A673 (cell line): ENCODE data around the gene DRD1. TPM values are rescaled to one million over a fixed set of nuclear protein-coding genes. Genes with fewer than 3 reads are reported as not detected.

Source experiments
- BruUV-seq: library from RNA; stranded (reverse); fragments of 400-500 nt; replicated peaks from 2 replicates; lab custom pipeline; 2021; lab: Mats Ljungman, UMichigan
- CTCF ChIA-PET: fragments of 300-600 bp; sonication (Branson Sonifier 250); formaldehyde crosslinking; loops from one replicate; lab custom pipeline; 2022; ENCODE audit warnings: antibody characterized with exemption; lab: Charles Lee
- POLR2A ChIA-PET: fragments of 300-600 bp; sonication (Branson Sonifier 250); formaldehyde crosslinking; loops from one replicate; lab custom pipeline; 2022; ENCODE audit warnings: antibody characterized with exemption; ENCODE audit not compliant: low non-redundant PET; lab: Charles Lee
- DNase-seq: peaks from one replicate; pipeline ENCODE4 v3.0.0-alpha.2; 2015; ENCODE audit warnings: low spot score
- H3K27ac ChIP-seq: fragments of 200-600 bp; sonication (generic); 2 replicates; pipeline ENCODE4 v1.5.1; 2016; ENCODE audit warnings: mixed run types, low read depth, mild to moderate bottlenecking, mixed read lengths, antibody characterized with exemption, low read length; ENCODE audit not compliant: poor library complexity, severe bottlenecking
- H3K27me3 ChIP-seq: fragments of 200-600 bp; sonication (generic); replicated peaks from 2 replicates; pipeline ENCODE4 v1.6.1; 2017; ENCODE audit warnings: mixed run types, low read depth, mild to moderate bottlenecking, mixed read lengths, antibody characterized with exemption, low read length; ENCODE audit not compliant: insufficient read depth, poor library complexity
- H3K36me3 ChIP-seq: fragments of 200-600 bp; sonication (generic); 2 replicates; pipeline ENCODE4 v1.6.1; 2016; ENCODE audit warnings: mixed run types, mild to moderate bottlenecking, mixed read lengths, antibody characterized with exemption, low read length; ENCODE audit not compliant: insufficient read depth, poor library complexity, severe bottlenecking
- H3K4me1 ChIP-seq: fragments of 200-600 bp; sonication (generic); 2 replicates; pipeline ENCODE4 v1.6.1; 2017; ENCODE audit warnings: mixed run types, mild to moderate bottlenecking, mixed read lengths, antibody characterized with exemption, low read length; ENCODE audit not compliant: insufficient read depth, poor library complexity, severe bottlenecking
- H3K4me3 ChIP-seq: fragments of 200-600 bp; sonication (generic); 2 replicates; pipeline ENCODE4 v1.5.1; 2016; ENCODE audit warnings: low read depth, mixed run types, mild to moderate bottlenecking, mixed read lengths, low read length; ENCODE audit not compliant: poor library complexity, severe bottlenecking
- H3K9me3 ChIP-seq: fragments of 200-600 bp; sonication (generic); 2 replicates; pipeline ENCODE4 v1.6.1; 2016; ENCODE audit warnings: mixed run types, low read depth, mild to moderate bottlenecking, mixed read lengths, antibody characterized with exemption, low read length; ENCODE audit not compliant: poor library complexity, severe bottlenecking
- CTCF ChIP-seq: fragments of 300-800, 200-600 bp; sonication (generic); conservative IDR thresholded peaks from 2 replicates; pipeline ENCODE4 v1.5.1; 2017; ENCODE audit warnings: low read depth, mild to moderate bottlenecking, antibody characterized with exemption, low read length, moderate library complexity, mixed read lengths
- EZH2 ChIP-seq: fragments of 200-600 bp; sonication (generic); IDR thresholded peaks from 2 replicates; pipeline ENCODE4 v1.6.1; 2017; ENCODE audit warnings: borderline replicate concordance, low read depth, mild to moderate bottlenecking, mixed read lengths, antibody characterized with exemption, low read length; ENCODE audit not compliant: poor library complexity, severe bottlenecking
- intact Hi-C: fragments of 100-400 bp; cut with micrococcal nuclease; formaldehyde crosslinking; loops from one replicate; pipeline ENCODE4 v1.10.0; 2022; ENCODE audit not compliant: unreplicated experiment
- total RNA-seq: library from RNA; stranded (reverse); gene quantifications from 2 replicates; pipeline ENCODE4 v1.2.3, GENCODE V29; 2021

Gene DRD1
- total RNA-seq, 1 experiment from 2014 or later: 0.77 TPM

DNA sequence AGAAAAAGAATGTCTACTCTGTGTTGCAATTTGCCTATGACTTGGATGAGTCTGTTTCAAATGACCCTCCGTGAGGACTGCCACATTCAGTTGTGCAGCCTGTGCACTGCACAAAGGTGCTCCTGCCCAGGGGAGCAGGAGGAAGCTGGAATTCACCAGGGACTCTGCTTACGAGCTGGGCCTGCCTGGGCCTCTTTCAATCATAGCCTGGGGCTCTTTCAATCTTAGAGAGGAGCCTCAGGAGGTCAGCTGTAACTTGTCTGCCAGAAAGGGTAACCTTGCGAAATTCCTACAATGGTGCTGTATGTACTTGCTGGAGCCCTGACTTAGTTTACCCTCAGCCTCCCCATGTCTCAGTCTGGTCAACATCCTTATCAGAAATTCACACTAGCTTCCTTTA lies 25.9 kb upstream of the DRD1 start:
- POLR2A ChIA-PET: no interaction called here
- intact Hi-C loops: no loop called here

DNA sequence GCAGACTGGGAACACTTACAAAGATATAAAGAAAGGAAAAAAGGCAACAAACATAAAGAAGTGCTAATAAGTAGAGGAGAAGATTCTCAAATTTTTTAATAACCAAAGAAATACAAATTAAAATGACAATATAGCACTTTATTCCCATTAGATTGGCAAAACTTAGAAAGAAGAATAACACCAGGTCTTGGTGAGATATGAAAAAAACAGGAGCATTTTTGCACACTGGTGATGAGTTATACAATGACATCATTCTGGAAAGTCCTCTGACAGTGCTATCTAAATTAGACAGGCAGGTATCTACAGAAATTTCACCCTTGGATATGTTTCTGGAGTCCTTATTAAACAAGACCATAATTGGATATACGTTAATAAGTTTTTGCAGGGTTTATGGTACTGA lies 24.9 kb upstream of the DRD1 start:
- no TSS peak for BruUV-seq
- Histone ChIP-seq H3K27me3 (peaks cover 23% of the 10 kb centered on the region), H3K27ac (no peak overlapping the region), H3K4me3 (no peak overlapping the region), H3K36me3 (no peaks in the 10 kb centered on the region), H3K9me3 (no peaks in the 10 kb centered on the region), H3K4me1 (no peaks in the 10 kb centered on the region)
- CTCF ChIA-PET: no interaction called here
- no peak for DNase-seq
- intact Hi-C loops: no loop called here
- TF ChIP-seq CTCF (no peak), EZH2 (no peak)
- POLR2A ChIA-PET: no interaction called here

More for the DNA sequence above, 25.9 kb upstream of the DRD1 start:
- DNase-seq: no peak
- H3K4me1 ChIP-seq: no peaks in the 10 kb centered on the region
- H3K27me3 ChIP-seq: peaks cover 29% of the 10 kb centered on the region
- no peaks in the 10 kb centered on the region for H3K9me3 ChIP-seq
- TF ChIP-seq EZH2 (no peak), CTCF (no peak)
- no peak overlapping the region for H3K27ac ChIP-seq
- H3K4me3 ChIP-seq: no peak overlapping the region
- no TSS peak for BruUV-seq
- H3K36me3 ChIP-seq: no peaks in the 10 kb centered on the region
- CTCF ChIA-PET: no interaction called here

- H3K4me1 ChIP-seq: no peaks in the 10 kb centered on the region
- TF ChIP-seq CTCF: no peak
- no peak for TF ChIP-seq EZH2
- ChIA-PET POLR2A (no interaction called here), CTCF (no interaction called here)
- H3K27me3 ChIP-seq: peaks cover 23% of the 10 kb centered on the region
- no peak overlapping the region for H3K27ac ChIP-seq
- no peak overlapping the region for H3K4me3 ChIP-seq
- no peak for DNase-seq
- intact Hi-C loops: no loop called here
- no peaks in the 10 kb centered on the region for H3K9me3 ChIP-seq
- no peaks in the 10 kb centered on the region for H3K36me3 ChIP-seq
- no TSS peak for BruUV-seq
These were observed 24.2 kb upstream of the DRD1 start for GRCh38 chr5:175467983-175468690.
